HG02973 (cell line): ENCODE measurements around the gene SERAC1.

Source experiments
- ATAC-seq: cut with Tn5 transposase; IDR thresholded peaks from one replicate; pipeline ENCODE4 v1.9.1; 2021; ENCODE audit warnings: moderate library complexity; ENCODE audit not compliant: unreplicated experiment

SERAC1 gene

DNA sequence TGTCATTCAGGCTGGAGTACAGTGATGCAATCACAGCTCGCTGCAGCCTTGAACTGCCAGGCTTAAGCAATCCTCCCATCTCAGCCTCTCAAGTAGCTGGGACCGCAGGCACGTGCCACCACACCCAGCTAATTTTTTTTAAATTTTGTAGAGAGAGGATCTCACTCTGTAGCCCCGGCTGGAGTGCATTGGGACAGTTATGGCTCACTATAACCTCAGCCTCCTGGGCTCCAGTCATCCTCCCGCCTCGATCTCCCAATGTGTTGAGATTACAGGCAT, 86.5 kb downstream of the SERAC1 start:
- no peak for ATAC-seq

DNA sequence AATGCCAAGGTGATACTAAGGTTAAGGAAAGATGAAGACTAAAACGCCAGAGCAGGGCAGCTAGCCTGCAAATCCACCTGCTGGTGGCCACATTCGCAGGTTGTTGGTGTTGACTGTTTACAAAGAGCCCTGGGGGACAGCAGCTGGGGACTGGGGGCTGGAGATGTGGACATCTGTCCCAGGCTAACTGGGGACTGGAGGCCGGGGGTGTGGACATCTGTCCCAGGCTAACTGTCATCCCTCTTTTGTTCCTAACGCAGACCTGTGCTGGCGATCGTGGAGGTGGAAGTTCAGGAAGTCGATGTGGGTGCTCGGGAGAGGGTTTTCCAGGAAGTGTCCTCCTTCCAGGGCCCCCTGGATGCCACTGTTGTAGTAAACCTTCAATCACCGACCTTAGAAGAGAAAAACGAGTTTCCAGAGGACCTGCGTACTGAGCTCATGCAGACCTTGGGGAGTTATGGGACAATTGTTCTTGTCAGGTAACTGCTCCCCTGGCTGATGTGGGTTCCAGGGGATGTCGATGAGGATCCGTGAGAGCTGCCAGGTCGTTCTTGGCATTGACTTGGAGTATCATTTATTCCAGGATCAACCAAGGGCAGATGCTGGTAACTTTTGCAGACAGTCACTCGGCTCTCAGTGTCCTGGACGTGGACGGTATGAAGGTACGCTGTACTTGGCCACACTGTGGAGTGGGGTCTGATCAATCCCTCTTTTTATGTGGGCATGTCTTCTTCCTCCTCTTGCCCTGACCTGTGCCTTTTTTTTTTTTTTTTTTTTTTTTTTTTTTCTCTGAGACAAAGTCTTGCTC, 87.0 kb downstream of the SERAC1 start:
- no peak for ATAC-seq

DNA sequence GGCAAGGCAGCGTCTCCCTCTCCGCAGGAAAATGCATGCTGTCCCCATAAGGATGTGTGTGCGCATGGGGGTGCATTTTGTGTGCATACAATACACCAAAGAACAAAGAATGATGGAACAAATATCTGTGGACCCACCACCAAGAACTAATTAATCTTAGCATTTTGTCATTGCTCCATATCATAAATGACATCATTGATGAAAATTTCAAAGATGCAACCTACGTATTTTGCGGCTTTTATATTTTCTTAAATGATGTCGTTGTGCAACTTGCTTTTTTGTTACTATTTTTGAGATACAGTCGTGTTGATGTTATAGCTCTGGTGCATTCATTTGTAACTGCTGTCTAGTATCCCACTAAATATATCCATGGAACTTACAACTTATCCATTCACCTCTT, 89.7 kb downstream of the SERAC1 start:
- ATAC-seq = no peak

DNA sequence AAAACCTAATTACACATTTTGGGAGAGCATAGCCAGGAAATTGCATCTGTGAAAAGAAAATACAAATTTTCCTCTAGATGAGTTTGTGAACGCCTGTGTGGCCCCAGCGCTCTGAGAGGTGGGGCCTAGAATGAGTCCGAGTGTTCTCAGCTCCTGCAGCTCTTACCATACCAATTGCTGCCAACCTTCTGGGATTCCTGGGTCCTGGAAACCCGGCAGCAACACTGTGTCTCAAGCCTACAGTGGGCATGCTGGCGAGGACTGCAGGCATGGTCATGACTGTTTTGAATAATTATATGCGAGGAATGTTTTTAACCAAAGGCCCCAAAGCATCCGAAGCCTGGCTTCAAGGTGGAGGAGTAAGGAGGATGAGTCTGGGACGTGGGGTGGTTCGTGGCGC, 90.4 kb downstream of the SERAC1 start:
- no peak for ATAC-seq

DNA sequence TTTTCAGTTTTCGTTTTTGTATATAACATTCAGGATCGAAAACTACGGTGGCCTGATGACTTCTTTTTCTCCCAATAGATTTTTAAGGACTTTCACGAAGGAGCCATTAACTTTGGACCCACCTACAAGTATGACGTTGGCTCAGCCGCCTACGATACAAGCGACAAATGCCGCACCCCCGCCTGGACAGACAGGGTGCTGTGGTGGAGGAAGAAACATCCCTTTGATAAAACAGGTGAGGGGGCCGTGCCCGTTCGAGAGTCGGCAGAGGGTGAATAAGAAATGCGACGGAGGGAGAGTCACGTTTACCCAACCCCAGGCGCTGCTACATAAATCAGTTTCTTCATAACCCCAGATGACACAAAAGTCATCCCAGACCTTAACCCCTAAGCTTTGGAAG, 91.5 kb downstream of the SERAC1 start:
- ATAC-seq = no peak

DNA sequence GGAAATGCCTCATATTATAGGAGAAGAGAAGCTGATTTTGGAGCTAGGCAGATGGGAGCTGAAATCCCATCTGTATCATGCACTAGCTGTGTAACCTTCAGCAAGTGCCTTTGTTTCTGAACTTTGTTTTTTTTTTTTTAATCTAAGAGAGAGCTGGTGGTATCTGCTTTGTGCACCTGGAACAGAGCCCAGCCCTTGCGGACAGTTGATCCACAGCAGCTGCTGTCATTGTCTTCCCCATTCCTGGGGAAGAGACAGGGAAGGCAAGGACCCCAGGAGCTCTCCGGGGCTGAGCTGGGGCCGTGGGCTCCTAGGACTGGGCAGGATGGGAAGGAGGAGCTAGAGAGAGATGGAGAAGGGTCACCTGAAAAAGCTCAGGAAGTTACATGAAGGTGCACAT, 94.3 kb downstream of the SERAC1 start:
- no peak for ATAC-seq

DNA sequence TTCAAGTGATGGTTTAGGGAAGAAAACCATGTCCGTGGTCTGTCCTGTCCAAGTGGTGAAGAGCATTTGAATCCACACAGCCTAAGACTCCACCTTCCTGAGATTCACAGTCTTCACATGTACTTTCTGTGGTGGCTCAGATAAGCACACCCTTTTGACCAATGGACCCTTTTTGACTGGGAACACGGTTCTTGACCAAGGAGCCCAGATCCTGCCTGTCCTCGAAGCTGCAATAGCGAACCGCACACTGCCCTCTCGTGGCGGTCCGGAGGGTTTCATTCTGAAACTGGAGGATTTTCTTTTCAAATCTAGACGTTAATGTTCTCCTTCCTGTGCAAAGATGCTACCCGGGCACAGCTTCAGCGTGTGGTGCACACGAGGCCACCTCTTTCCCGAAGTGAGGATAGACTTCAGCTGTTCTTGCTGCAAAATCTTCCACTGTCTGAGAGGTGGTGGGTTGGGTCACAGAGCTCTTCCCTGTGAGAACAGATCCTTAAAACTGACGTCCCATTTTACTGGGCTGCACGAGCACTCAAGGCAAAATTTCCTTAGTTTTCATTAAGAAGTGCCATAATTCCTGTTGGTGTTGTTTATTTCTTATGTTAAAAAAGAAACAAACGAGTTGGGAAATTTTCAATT, 95.9 kb downstream of the SERAC1 start:
- ATAC-seq = no peak

DNA sequence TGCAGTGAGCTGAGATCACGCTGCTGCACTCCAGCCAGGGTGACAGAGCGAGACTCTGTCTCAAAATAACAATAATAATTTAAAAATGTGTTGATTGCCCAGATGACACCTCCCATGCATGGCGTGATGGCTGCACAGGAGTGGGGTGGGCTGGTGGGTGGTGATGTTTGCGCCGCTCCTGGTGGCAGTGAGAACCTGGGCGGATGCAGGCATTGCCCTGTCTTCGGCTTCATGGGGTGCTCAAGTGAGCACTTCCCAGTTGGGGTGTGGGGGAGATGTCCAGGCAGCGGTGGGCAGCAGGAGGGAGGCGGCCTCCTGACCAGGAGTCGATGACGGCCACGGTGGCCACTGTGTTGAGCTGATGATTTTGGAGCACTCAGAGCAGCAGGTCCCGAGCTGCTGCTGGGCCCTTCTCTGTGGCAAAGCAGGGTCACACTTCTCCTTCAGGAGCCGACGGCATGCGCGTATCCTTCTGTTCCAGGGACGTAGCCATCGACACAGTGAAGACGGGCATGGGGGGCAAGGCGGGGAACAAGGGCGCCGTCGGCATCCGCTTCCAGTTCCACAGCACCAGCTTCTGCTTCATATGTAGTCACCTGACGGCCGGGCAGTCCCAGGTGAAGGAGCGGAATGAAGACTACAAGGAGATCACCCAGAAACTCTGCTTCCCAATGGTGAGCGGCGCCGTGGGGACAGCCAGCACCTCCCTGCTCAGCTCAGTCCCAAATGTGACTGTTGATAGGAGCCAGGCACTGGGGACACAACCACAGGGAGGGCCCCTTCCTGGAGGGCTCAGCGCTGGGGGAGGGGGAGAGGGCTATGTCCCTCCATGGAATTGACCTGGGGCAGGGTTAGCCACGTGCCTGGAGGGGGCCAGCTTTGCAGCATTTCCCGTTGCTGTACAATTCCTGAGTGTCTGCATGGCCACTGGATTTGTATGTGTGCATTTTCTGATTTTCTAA, 96.7 kb downstream of the SERAC1 start:
- no peak for ATAC-seq

DNA sequence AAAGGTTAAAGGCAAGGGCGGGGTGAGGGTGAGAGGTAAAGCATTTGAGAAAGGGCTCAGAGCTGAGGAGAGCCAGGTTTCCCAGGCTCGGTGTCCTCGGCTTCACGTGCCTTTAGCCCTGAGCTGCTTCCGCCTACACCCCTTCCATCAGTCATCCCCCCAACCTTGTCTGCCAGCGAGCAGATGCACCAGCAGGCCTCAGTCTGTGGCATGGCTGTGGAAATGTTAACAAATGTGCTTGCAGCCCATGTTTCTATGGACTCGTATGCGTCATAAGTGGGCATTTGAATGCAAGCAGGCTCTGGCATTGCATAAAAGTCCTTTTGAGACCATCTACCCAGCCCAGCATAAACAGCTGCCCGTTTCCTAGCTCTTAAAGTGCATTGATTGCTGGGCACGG, 97.5 kb downstream of the SERAC1 start:
- ATAC-seq = no peak

DNA sequence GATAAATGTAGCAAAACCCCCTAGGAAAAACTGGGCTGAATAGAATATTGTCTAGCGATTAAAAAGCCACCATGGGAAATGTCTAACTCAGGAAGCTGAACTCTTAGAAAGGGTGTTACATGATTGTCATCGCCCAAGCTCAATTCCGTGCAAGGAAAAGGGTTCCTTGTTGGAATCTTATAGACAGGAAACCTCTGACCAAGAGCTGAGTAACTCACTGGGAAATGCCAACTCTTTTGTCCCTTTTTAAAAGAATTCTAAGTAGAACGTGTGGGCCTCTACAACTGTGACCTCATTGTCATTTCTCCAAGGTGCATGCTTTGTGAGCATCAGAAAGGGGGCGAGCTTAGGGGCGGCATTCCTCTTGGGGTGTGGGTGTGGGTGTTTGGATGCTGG, 98.3 kb downstream of the SERAC1 start:
- no peak for ATAC-seq

DNA sequence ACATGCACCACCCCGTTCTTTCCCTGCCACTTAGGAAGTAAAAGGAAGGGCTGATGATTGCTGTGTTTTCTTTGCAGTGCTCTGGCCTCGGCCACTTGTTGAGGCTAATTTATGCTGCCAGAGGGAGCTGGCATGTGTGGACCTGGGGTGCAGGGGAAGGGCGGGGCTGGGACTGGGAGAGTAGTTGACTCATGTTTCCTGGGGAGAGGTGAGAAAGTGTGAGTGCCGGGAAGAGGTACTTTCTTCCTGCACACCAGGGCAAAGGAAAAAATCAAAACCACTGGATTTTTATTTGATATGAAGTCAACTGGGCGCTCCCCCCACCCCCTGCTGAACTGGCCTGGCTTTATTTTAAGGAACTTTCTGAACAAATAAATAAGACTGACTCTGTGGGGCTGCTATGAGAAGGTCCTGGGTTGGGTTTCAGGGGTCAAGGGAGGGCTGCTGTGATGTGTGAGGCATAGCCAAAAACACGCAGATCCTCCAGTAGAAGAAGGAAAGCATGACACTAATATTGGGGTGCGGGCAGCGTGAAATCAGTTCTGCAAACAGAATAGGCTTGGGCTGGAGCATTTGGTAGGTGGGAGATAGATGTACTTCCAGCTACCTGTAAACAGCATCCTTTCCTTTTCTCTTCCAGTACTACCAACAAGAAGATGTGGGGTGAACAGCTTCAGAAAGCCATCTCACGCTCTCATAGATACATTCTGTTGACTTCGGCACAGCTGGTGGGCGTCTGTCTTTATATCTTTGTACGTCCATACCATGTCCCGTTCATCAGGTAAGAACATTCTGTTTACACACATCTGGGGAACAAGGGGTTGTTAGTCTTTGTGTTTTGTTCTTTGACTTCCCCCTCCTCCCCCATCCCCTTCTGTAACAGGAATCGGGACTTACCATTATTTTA, 98.9 kb downstream of the SERAC1 start:
- ATAC-seq = no peak

DNA sequence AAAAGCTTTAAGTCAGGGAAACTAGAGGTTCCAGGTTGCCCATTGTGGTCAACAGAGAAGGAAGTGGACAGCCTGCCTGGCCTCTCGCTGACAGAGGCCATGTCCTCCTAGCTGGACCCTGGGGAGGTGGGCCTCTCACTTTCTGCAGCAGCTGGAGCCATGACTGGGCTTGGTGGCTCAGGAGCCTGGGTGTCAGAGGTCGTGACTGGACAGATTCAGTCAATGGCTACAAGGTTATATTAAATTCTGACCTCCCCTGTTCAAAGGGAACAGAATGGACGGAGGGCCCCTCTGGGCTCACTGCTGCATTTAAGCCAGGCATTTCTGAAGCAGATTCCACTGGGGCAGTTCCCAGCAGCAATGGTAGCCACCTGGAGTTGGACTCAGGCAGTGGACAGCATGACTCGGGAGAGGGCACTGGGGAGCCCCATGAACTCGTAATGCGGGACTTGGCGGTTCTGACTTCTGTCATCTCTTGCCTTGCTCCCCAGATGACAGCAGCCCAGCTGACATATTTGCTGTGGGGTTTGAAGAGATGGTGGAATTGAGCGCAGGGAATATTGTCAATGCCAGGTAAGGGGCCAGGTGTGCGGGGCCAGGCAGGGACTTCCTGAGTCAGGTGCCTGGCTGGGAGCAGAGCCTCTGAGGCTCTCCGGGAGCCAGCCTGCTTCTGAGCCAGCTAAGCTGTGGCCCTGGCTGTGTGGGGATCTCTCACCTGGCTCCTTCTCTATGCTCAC, 99.7 kb downstream of the SERAC1 start:
- ATAC-seq = no peak

DNA sequence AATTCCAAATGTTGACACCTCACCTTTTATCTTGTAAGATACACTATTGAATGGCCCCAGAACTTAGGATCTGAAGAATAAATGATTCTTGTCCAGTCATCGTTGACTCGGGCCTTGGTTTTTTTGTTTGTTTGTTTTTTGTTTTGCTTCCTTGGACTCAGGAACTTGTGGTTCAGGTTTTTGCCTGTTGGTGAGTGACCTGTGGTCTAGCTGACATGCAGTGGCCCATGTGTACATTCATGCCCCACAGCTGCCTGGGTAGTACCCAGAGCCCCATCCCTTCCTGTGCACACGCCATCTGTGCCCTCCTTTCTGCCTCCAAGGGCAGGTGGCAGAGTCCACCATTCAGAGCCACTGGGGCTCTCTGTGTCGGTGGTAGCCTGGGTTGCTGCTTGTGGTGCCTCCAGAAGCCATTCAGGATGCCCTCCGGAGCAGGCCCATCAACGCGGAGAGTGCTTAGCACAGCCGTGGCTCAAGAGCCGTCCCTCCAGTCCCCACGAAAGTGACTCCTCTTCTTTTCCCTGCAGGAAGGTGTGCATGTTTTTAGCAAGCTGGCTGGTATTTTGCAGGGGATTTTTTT, 100.5 kb downstream of the SERAC1 start:
- no peak for ATAC-seq

DNA sequence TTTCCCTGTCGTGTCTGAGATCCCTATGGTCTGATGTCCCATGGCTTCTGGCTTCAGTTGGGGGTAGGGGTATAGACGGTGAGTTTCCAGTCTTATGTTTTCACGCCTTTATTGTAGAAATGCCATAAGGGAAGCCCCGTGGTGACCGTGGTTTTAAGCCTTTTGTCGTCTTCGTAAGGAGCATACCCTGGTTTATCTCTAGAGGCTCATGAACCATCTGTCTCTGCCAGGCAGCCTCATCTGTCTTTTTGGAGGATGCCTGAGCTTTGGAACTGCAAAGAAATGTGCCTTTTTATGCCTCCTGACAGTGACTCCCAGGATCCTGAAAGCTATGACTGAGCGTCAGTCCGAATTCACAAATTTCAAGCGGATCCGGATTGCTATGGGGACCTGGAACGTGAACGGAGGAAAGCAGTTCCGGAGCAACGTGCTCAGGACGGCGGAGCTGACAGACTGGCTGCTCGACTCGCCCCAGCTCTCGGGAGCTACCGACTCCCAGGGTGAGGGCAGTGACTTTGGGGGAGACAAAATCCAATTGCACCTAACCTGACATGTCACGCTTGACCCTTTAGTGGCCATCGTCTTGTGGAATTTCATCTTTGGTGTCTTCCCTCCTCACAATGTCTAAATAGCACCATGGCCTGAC, 101.8 kb downstream of the SERAC1 start:
- ATAC-seq = no peak

DNA sequence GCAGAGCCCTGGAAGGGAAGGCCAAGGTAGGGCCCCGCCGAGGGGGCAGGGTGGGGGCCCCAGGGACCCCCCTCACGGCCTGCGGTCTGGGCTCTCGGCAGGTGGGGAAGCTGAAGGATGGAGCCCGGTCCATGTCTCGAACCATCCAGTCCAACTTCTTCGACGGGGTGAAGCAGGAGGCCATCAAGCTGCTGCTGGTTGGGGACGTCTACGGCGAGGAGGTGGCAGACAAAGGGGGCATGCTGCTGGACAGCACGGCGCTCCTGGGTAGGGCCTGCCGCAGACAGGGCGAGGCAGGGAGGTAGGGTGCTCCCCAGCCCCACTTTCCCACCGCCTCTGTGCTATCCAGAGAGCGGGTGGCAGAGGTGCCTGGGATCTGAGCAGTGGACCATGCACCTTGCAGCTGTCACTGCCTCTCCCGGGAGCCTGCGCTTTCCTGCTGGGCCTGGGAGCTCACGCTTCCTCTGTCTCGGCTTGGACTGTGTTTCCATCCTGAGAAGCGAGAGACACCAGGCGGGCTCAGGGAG, 103.3 kb downstream of the SERAC1 start:
- ATAC-seq = no peak

DNA sequence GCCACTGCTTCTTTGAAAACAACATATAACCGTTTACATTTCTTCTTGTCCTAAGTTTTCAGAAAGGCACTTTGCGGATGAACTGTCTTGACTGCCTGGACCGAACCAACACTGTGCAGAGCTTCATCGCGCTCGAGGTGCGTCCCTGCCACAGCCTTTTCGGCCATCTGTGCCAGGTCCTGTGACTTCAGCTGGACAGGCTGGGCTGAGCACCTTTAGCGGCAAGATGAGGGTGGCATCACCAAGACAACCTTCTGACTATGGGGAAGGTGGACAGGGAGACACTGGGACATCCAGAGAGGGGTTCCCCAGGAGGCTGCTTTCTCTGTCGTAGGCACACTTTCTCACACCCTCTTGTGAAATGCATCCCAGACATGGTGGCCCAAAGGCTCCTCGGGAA, 104.3 kb downstream of the SERAC1 start:
- no peak for ATAC-seq

DNA sequence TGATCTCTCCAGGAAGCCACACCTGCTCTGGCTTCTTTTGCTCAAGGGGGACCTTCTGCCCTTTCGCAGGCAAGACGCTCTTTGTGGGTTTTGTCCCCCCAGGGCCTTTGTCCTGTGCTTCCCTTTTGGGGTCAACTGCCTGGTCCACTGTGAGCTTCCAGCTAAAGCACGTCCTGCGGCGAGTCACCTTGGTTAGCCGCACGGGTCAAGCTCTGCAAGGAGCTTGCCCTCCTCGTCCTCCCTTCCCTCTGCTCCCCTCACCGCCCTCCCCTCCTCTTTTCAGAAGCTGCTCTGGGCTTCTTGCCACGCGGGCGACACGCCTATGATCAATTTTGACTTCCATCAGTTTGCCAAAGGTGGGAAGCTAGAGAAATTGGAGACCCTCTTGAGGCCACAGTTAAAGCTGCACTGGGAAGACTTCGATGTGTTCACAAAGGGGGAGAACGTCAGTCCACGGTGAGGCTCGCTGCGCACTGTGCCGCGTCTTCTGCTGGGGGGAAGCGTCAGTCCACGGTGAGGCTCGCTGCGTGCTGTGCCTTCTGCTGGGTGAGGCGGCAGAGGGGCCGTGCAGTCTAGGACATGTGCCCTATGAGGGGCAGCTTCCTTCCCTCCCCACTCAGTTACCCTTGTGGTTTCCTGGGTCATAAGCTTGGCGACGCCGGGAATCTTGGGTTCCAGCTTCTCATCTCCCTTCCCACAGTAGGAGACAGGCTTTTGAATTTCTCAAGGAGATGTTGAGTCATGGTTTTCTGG, 106.2 kb downstream of the SERAC1 start:
- ATAC-seq = no peak

DNA sequence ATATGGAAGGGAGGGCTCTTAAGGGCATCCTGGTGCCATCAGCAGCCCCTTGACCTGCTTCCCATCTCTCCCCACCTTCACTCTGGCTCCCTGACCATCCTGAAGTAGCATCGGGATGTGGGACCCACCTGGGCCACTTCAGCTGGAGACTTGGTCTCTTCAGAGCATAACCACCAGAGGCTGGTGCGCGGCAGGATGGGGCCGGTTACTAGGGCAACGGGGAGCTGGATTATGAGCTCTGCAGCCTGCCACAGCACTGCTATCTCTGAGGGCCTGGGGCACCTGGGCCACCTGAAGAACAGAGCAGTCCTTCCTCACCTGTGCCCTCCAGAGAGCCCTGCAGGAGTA, 106.7 kb downstream of the SERAC1 start:
- no peak for ATAC-seq
